K562 (cell line): ENCODE measurements around the gene CITED2. TPM values are rescaled to one million over a fixed set of nuclear protein-coding genes. Genes with fewer than 3 reads are reported as not detected.

Experiments used
- ATAC-seq: fragments of 200-7000 bp; cut with Tn5 transposase; 3 replicates; pipeline ENCODE4 v1.9.1; 2020; ENCODE audit warnings: moderate library complexity
- BruUV-seq: library from RNA; stranded (reverse); fragments of 400-500 nt; replicated peaks from 2 replicates; lab custom pipeline; 2021; lab: Mats Ljungman, UMichigan
- CTCF ChIA-PET: fragments of 300-600 bp; formaldehyde crosslinking; extraction: SDS; loops from one replicate; lab custom pipeline; 2021; ENCODE audit warnings: low intra/inter-chr PET ratio; lab: Yijun Ruan, JAX
- POLR2A ChIA-PET: fragments of 300-600, 350-650 bp; sonication (Branson Sonifier 250); formaldehyde crosslinking; extraction: SDS; loops from one replicate; lab custom pipeline; 2021; ENCODE audit warnings: antibody characterized with exemption, inconsistent platforms; lab: Yijun Ruan, JAX
- DNase-seq, 4 experiments: peaks; one replicate each; pipeline versions ENCODE4 v3.0.0 to v3.0.0-alpha.2; 2011 to 2018; ENCODE audit warnings: low spot score in 3 of 4, mixed read lengths in 3 of 4; ENCODE audit errors: extremely low read depth in 1 of 4
- FAIRE-seq: peaks from 2 replicates; lab custom pipeline; 2011; peaks lifted over from hg19 to GRCh38; lab: Jason Lieb, UNC
- H2AFZ ChIP-seq: 2 replicates; pipeline ENCODE4 v1.6.0; 2011; ENCODE audit warnings: low read depth, low read length, control low read depth, inconsistent platforms
- H3K27ac ChIP-seq: fragments of 200-600 bp; 3 replicates; pipeline ENCODE4 v1.8.0; 2011; ENCODE audit warnings: low read depth, mild to moderate bottlenecking, control low read depth, inconsistent platforms, low read length, moderate library complexity, mixed read lengths; ENCODE audit errors: extremely low read depth
- H3K27me3 ChIP-seq, 2 experiments: fragments of 300-600 bp in 1 of 2; 2 replicates in 1 of 2; 3 replicates in 1 of 2; pipeline versions ENCODE4 v1.6.0 to v1.8.0; 2011; ENCODE audit warnings: inconsistent platforms in 2 of 2, low read length in 2 of 2, mild to moderate bottlenecking in 1 of 2, mixed read lengths in 1 of 2, moderate library complexity in 1 of 2; ENCODE audit not compliant: control insufficient read depth in 2 of 2, insufficient read depth in 2 of 2
- H3K36me3 ChIP-seq: fragments of 300-600 bp; 3 replicates; pipeline ENCODE4 v1.8.0; 2011; ENCODE audit warnings: mild to moderate bottlenecking, low read length, inconsistent platforms; ENCODE audit not compliant: control insufficient read depth, insufficient read depth
- H3K4me1 ChIP-seq, 2 experiments: fragments of 200-600 bp in 1 of 2; replicated peaks in 1 of 2; 2 replicates in 1 of 2; 3 replicates in 1 of 2; pipeline versions ENCODE4 v1.5.1 to v1.8.0; 2011; ENCODE audit warnings: inconsistent platforms in 2 of 2, low read length in 2 of 2, mild to moderate bottlenecking in 1 of 2, mixed read lengths in 1 of 2, moderate library complexity in 1 of 2; ENCODE audit not compliant: control insufficient read depth in 2 of 2, insufficient read depth in 2 of 2
- H3K4me2 ChIP-seq: 2 replicates; pipeline ENCODE4 v1.6.1; 2011; ENCODE audit warnings: low read length, control low read depth, inconsistent platforms, mixed read lengths; ENCODE audit not compliant: insufficient read depth
- H3K4me3 ChIP-seq: fragments of 200-600 bp; sonication (generic), shearing (Covaris generic); 2 replicates; pipeline ENCODE4 v1.5.1; 2016; ENCODE audit warnings: control low read depth, inconsistent platforms
- H3K79me2 ChIP-seq: fragments of 200-600 bp; 3 replicates; pipeline ENCODE4 v1.8.0; 2011; ENCODE audit warnings: low read length, inconsistent platforms; ENCODE audit not compliant: control insufficient read depth, insufficient read depth
- H3K9ac ChIP-seq, 2 experiments: 2 replicates each; pipeline versions ENCODE4 v1.6.0 to v1.6.1; 2011; ENCODE audit warnings: low read depth in 2 of 2, low read length in 2 of 2, control low read depth in 1 of 2, inconsistent platforms in 1 of 2, mild to moderate bottlenecking in 1 of 2, mixed read lengths in 1 of 2; ENCODE audit not compliant: insufficient read depth in 1 of 2
- H3K9me1 ChIP-seq: one replicate; pipeline ENCODE4 v1.6.0; 2011; ENCODE audit warnings: inconsistent platforms, mild to moderate bottlenecking, low read length, moderate library complexity; ENCODE audit not compliant: control insufficient read depth, insufficient read depth
- H3K9me3 ChIP-seq: replicated peaks from 2 replicates; pipeline ENCODE4 v1.5.1; 2011; ENCODE audit warnings: low read depth, low read length, inconsistent platforms; ENCODE audit not compliant: control insufficient read depth, insufficient read depth
- H4K20me1 ChIP-seq: replicated peaks from 2 replicates; pipeline ENCODE4 v1.6.1; 2011; ENCODE audit warnings: low read length, inconsistent platforms, mixed read lengths; ENCODE audit not compliant: control insufficient read depth, insufficient read depth
- ARID3A ChIP-seq: IDR thresholded peaks from 2 replicates; pipeline ENCODE4 v1.6.1; 2012; ENCODE audit warnings: low read depth, low read length, improper control_type of control experiment, borderline replicate concordance
- CBX2 ChIP-seq: fragments of 200-600 bp; sonication (generic); IDR thresholded peaks from one replicate; pipeline ENCODE4 v1.6.1; 2012; ENCODE audit warnings: mild to moderate bottlenecking, low read length, inconsistent platforms; ENCODE audit not compliant: insufficient read depth, poor library complexity, severe bottlenecking
- DEAF1 ChIP-seq: fragments of 450-650 bp; formaldehyde crosslinking; IDR thresholded peaks from 2 replicates; pipeline ENCODE4 v1.4.0; 2020; ENCODE audit warnings: mild to moderate bottlenecking, moderate library complexity
- HDAC3 ChIP-seq: fragments of 450-650 bp; IDR thresholded peaks from 2 replicates; pipeline ENCODE4 v1.6.1; 2018; ENCODE audit warnings: borderline replicate concordance, mild to moderate bottlenecking, moderate library complexity; ENCODE audit not compliant: partially characterized antibody
- RERE ChIP-seq: sonication (generic); formaldehyde crosslinking; IDR thresholded peaks from 2 replicates; pipeline ENCODE4 v1.8.0; 2023; ENCODE audit warnings: missing genetic modification reagents, mild to moderate bottlenecking, borderline replicate concordance
- STAG1 ChIP-seq: sonication (generic); formaldehyde crosslinking; IDR thresholded peaks from 2 replicates; pipeline ENCODE4 v1.5.0; 2020; ENCODE audit warnings: missing genetic modification reagents, borderline replicate concordance
- XRCC3 ChIP-seq: fragments of 450-650 bp; IDR thresholded peaks from 2 replicates; pipeline ENCODE4 v1.6.1; 2017; ENCODE audit warnings: mild to moderate bottlenecking, moderate library complexity
- ZC3H4 ChIP-seq: sonication (generic); formaldehyde crosslinking; IDR thresholded peaks from 2 replicates; pipeline ENCODE4 v1.9.0; 2021; ENCODE audit warnings: missing genetic modification reagents, borderline replicate concordance
- ZNF175 ChIP-seq: fragments of 200-800 bp; sonication (Bioruptor generic); IDR thresholded peaks from 2 replicates; pipeline ENCODE4 v1.6.1; 2016; ENCODE audit warnings: low read depth, mild to moderate bottlenecking, missing genetic modification characterization, missing compliant biosample characterization
- WGBS: fragments of 100-300 bp; shearing (Covaris generic); methylation state at CpG from one replicate; pipeline ENCODE4 v1.1.6; 2016; ENCODE audit warnings: low coverage, mixed read lengths; ENCODE audit not compliant: insufficient coverage; ENCODE audit errors: missing lambda C conversion rate; 5-methylcytosine and 5-hydroxymethylcytosine counted together
- in situ Hi-C: fragments of 300-500 bp; cut with MboI; formaldehyde crosslinking; loops from 4 replicates; pipeline ENCODE4 v1.15.0; 2018; ENCODE audit warnings: inconsistent platforms, mixed read lengths
- intact Hi-C: fragments of 100-400 bp; cut with micrococcal nuclease; formaldehyde crosslinking; loops from 2 replicates; pipeline ENCODE4 v1.14.2; 2022
- polyA plus RNA-seq, 8 experiments: library from polyadenylated mRNA; depleted of rRNA in 4 of 8; stranded (reverse) in 5 of 8; unstranded in 3 of 8; fragments of >200 nt; fragmentation: Nextera tagmentation in 2 of 8; fragmentation: Illumina TruSeq in 1 of 8; extraction: Ambion mirVana in 2 of 8; extraction: Trizol in 1 of 8; gene quantifications; 2 replicates each; pipeline versions ENCODE4 v1.2.1 to v1.2.3, GENCODE V29; 2011 to 2014; ENCODE audit warnings: inconsistent platforms in 1 of 8, missing spikeins in 1 of 8
- total RNA-seq, 7 experiments: library from RNA; depleted of rRNA in 6 of 7; stranded (reverse); fragments of >200 nt in 6 of 7; fragmentation: Illumina TruSeq in 2 of 7; extraction: Trizol in 2 of 7; gene quantifications; 2 replicates each; pipeline versions ENCODE4 v1.2.1 to v1.2.3, GENCODE V29; 2011 to 2021; ENCODE audit warnings: low replicate concordance in 1 of 7

The CITED2 gene
- total and polyA plus RNA-seq, 9 of the 15 experiments (the other 6 are each of a cell fraction or from before 2014, with no cell fraction given), result 0.21 to 86.1 (median 17.5) TPM

GRCh38 chr6:139355172-139355571, 19.3 kb downstream of the CITED2 start:
- POLR2A ChIA-PET, result interaction anchor here (0.7 to 1.6 kb wide), 2 partner anchors 17 to 369 kb away, joined by 3 to 4 read pairs; no protein-coding TSS in a partner anchor
- intact Hi-C loops, result no loop called here
- H3K4me3 ChIP-seq, result no peak overlapping the region
- TF ChIP-seq DEAF1 (CRISPR knock-in tag) (no peak), CBX2 (no peak), STAG1 (CRISPR knock-in tag) (no peak), ZNF175 (no peak), ZC3H4 (CRISPR knock-in tag) (no peak), XRCC3 (no peak), RERE (no peak), ARID3A (no peak), HDAC3 (no peak)

More at GRCh38 chr6:139355172-139355571, 19.3 kb downstream of the CITED2 start:
- in situ Hi-C loops, result loop anchor here (5.0 to 10.0 kb wide), 2 partner anchors 230 to 538 kb away; no protein-coding TSS in a partner anchor
- no peak overlapping the region for H2AFZ ChIP-seq
- H3K36me3 ChIP-seq, result no peaks in the 10 kb centered on the region
- H3K27me3 ChIP-seq, result peaks cover 4 to 16% of the 10 kb centered on the region in 2 experiments; a peak in 4 of 5 replicates
- ATAC-seq (no peak), FAIRE-seq (no peak), DNase-seq (no peak)
- BruUV-seq, result no TSS peak
- H3K27ac ChIP-seq, result no peak overlapping the region
- H4K20me1 ChIP-seq, result no peaks in the 10 kb centered on the region
- no peak overlapping the region for H3K4me2 ChIP-seq
- H3K9ac ChIP-seq, result no peak overlapping the region
- CTCF ChIA-PET, result no interaction called here
- no peaks in the 10 kb centered on the region for H3K4me1 ChIP-seq
- H3K79me2 ChIP-seq, result no peaks in the 10 kb centered on the region
- H3K9me1 ChIP-seq, result no peaks in the 10 kb centered on the region
- H3K9me3 ChIP-seq, result no peaks in the 10 kb centered on the region
- WGBS, result 3% methylated on average over 2 of the region's 2 CpGs
